Mucosa of gallbladder (tissue), 1 donor: ENCODE results near the gene NEURL1B. TPM values are rescaled to one million over a fixed set of nuclear protein-coding genes. Genes with fewer than 3 reads are reported as not detected.
"Not testable (repeated sequence)": the region's sequence is repeated elsewhere in the genome, so short reads cannot be mapped to it uniquely, and the experiment has no call there.

Experiments used
- DNase-seq: peaks from one replicate; pipeline ENCODE4 v3.0.0-alpha.2; 2020; ENCODE audit warnings: low spot score
- total RNA-seq: library from RNA; stranded (reverse); gene quantifications from one replicate; pipeline ENCODE4 v1.2.1, GENCODE V29; 2021
- donor health status: DM: no; HTN: no; CAD: no.

NEURL1B gene
- total RNA-seq, 1 donor from 2014 or later, result 27.9 TPM

DNA sequence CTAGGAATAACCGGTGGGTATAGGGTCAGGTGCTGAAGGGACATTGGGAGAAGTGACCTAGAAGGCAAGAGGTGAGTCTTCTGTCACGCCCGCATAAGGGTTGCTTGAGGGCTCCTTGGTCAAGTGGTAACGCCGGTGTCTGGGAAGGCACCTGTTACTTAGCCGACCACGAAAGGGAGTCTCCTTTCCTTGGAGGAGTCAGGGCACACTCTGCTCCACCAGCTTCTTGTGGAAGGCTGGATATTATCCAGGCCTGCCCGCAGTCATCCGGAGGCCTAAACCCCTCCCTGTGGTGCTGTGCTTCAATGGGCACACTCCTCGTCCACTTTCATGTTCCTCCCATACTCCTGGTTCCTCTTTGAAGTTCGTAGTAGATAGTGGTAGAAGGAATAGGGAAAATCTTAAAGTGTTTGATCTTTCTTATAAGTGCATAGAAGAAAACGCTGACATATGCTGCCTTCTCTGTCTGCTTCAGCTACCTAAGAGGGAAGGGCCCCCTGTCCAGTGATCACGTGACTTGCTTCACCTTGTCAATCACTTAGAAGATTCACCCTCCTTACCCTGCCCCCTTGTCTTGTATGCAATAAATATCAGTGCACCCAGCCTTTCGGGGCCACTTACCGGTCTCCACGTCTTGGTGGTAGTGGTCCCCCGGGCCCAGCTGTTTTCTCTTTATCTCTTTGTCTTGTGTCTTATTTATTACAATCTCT is 16.6 kb downstream of the NEURL1B start:
- not testable (repeated sequence) for DNase-seq

DNA sequence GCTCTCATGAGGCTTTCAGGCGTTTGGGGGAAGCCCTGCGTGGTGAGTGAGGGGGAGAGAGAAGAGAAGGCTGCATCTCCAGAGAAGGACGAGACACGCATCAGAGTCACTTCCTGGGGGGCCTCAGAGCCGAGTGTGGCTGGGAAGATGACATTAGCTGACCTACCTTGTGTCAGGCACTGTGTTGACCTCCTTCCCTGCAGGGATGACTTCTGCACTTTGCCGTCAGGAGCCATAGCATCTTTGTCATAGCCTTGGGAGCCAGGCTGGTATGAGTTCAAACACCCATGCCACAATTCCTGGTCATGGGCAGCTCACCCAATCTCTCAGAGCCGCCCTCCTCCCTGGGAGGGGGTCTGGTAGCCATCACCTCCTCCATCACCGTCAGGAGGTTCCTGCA is 17.3 kb downstream of the NEURL1B start:
- no peak for DNase-seq

DNA sequence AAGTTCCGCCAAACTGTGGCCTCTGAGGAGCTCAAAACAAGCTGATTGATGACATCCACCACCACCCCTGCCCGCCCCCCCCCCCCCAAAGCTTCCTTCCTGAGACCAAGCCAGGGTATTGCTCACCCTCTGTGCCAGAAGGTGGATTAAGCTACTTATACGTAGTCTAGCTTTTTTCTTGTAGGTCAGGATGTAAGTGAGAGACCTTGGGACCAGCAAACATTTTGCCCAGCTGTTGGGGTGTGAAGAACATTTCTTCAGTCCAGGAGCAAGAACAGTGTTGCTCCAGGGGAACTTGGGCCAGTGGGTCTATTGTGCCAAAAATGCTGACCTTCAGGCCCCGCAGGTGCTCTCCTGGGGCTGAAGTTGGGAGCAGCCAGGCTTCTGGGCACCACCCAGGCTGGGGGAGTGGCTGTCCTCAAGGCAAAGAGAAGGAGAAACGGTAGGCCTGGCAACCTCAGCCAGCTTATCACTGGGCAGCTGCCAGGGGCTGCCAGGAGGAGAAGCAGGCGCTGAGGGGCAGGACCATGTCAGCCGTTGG is 18.0 kb downstream of the NEURL1B start:
- DNase-seq, result peak; percentile 69

DNA sequence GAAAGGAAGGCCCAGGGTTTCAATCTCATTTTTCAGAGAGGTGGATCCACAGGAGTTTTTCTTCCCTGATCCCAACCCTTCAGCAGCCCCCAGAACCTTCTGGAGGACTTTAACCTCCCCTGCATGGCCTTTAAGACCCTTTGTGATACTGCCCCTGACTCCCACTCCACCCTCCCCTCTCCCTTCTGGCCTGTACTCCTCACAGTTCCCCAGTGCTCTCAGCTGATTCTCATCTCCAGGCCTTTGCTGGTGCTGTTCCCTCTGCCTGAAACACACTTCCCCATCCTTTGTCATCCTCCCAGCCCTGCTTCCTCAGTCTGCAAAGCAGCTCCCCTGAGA is 18.5 kb downstream of the NEURL1B start:
- DNase-seq, result no peak

- DNase-seq, result peak; percentile 90
Observed at GRCh38 chr5:172659909-172660628, 19.0 kb downstream of the NEURL1B start.

DNA sequence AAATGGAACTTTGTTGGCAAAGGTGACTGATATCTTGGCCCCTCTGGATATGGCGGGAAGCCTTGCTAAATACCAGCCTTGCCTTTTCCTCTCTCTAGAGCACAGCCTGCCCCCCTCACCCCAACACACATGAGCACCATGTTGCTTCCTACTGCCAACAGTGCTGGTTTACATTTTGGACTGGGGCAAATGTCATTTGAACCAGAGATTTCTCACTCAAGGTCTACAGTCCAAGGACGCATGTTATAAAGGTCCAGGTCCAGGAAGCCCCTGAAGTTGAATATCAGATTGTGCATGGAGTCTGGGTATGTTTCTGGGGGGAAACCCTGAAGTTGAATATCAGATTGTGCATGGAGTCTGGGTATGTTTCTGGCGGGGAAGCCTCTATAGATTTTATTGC is 19.9 kb downstream of the NEURL1B start:
- no peak for DNase-seq

GRCh38 chr5:172661526-172661925 is 20.5 kb downstream of the NEURL1B start:
- DNase-seq, result no peak

- no peak for DNase-seq
Observed at GRCh38 chr5:172662596-172662995, 21.5 kb downstream of the NEURL1B start.

DNA sequence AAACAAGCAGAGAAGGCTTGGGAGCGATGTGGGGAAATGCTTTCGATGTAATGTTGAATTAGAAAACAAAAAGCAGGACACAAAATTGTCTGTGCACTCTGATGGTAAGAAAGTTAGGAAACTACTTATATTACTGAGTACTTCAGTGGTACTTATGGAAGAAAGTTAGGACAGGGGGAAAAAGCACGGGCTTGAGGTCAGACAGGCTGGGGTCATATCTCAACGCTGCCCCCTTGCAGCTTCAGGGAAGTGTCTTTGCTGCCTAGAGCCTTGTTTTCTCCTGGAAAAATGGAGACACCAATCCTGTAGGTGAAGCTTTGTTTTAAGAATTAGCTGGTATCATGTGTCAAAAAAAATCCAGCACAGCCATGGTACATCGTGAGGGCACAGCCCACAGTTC is 23.0 kb downstream of the NEURL1B start:
- no peak for DNase-seq

DNA sequence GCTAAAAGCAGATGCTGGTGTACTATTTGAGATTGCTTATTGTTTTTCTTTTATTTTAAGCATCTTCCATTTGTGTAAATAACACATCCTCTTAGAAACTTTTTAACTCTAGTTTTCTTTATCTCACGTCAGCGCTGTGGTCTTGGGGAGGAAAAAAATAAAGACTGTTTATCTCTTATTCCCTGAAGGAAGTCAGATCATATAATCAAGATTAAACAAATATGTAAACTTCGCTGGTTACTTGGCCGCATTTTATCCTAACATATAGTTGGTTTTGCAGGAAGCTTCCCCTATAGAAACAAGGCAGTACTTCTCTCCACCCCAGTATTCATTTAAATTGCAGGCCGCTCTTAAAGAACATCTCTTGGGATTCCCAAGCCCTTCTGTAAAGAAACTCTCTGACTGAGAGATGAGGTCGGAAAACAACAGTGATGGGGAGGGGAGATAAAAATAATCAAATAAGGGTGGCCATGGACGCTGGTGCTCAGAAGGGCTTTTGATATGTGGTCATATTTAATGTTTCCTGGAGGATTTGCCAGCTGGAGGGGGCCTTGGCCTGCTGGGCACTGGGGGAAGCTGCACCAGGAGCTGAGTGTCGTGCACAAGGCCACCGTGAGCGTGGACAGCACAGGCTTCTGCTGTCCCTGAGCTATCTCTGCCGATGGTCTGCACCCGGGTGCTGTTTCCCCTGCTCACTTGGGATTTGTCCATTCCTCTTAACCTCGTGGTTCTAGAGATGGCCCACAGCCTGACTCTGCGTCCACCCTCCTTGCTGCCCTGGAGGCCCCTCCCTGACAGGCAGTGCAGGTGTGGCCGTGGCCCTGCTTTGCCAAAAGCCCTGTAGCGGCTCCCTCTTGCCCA is 23.8 kb downstream of the NEURL1B start:
- no peak for DNase-seq

GRCh38 chr5:172666251-172666650 is 25.2 kb downstream of the NEURL1B start:
- DNase-seq, result no peak

GRCh38 chr5:172667786-172668593 is 26.9 kb downstream of the NEURL1B start:
- DNase-seq, result no peak

DNA sequence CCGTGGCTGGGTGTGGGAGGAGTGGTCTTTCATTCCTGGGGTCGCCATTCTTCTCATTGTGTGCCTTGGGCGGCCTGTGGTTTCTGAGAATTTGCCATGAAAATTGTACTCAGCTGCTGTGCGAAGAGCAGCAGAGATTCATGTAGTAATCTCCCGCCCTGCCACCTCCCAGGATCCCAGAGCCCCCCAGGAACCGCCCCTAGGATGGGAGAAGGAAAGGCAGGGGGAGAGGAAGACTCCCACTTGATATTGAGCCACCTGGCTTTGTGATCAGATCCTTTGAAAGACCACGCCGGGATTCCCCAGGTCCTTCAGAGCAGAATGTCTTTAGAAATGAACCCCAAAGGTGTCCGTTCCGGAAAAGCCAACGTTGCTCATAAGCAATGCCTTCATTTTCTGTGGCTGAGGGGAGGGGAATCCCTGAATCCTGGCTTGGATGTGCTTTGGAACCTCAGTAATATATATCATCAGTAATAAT is 27.6 kb downstream of the NEURL1B start:
- DNase-seq, result no peak

- DNase-seq, result no peak
Observed at GRCh38 chr5:172669386-172670004, 28.4 kb downstream of the NEURL1B start.

DNA sequence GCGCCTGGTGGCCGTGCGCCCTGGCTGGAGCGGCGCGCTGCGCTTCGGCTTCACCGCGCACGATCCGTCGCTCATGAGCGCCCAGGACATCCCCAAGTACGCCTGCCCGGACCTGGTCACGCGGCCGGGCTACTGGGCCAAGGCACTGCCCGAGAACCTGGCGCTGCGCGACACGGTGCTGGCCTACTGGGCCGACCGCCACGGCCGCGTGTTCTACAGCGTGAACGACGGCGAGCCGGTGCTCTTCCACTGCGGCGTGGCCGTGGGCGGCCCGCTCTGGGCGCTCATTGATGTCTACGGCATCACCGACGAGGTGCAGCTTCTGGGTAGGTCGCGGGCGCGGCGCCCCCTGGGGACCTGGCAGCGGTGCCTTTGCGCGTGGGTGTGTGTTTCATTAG is 28.9 kb downstream of the NEURL1B start:
- DNase-seq, result no peak

DNA sequence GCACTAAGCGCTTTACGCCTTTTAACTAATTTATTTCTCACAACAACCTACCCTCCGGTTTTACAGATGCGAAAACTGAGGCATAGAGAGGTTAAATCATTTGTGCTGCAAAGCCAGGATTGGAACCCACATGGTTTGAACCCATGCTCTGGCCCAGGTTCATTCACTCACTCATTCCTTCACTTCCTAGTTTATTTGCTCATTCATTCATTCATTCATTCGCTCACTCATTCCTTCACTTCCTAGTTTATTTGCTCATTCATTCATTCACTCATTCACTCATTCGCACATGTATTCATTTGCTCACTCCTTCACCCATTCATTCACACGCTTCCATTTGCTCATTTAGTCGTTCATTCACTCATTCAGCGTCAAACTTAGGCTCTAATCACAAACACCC is 29.4 kb downstream of the NEURL1B start:
- DNase-seq, result no peak

DNA sequence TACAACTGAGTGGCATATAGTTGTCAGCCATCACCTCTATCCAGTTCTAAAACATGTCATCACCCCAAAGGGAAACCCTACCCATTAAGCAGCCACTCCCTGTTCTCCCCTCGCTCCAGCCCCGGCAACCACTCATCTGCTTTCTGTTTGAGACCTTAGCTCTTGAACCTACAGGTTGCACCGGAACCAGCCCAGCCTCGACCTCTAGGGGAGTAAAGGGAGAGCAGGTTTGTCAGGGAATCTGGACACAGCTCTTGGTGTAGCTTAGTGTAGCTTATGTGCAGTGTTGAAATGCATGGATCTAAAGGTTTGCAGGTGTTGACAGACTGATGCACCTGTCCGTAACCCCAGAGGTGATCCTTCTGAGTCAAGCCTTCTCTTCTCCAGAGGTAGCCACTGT is 30.0 kb downstream of the NEURL1B start:
- DNase-seq, result no peak

DNA sequence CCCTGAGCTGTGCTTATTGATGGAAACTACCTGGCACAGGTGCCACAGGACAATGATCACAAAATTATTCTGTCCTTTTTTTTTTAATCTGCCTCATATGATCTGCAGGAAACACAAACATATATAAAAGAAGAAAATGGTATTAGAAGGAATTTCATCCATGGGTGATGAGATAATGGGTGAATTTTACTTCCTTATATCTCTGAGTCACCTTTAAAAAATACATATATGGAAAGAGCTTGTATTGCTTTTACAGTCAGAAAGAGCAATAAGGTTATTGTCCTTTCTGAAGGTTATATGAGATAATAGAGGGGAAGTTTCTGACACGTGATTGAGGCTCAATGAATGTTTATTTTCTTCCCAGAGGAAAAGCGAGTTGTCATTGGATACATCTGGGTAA is 31.6 kb downstream of the NEURL1B start:
- no peak for DNase-seq

DNA sequence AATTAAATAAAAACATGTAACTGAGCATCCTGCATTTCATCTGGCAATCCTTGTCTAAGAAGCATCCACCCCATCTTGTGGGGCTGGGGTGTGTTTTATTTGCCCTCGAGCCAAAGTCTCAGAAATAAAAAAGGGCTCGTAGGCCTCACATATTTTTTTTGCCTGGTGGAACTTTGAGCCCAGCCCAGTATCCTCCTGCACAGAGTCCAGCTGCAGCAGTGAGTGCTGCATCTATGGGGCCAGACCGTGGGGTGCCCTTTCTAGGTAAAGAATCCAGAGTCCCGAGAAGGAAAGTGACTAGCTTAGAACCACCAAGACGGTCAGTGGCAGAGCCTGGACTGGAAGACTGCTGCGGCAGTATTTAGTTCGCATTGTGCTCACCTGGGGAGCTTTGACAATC is 33.1 kb downstream of the NEURL1B start:
- DNase-seq, result no peak

DNA sequence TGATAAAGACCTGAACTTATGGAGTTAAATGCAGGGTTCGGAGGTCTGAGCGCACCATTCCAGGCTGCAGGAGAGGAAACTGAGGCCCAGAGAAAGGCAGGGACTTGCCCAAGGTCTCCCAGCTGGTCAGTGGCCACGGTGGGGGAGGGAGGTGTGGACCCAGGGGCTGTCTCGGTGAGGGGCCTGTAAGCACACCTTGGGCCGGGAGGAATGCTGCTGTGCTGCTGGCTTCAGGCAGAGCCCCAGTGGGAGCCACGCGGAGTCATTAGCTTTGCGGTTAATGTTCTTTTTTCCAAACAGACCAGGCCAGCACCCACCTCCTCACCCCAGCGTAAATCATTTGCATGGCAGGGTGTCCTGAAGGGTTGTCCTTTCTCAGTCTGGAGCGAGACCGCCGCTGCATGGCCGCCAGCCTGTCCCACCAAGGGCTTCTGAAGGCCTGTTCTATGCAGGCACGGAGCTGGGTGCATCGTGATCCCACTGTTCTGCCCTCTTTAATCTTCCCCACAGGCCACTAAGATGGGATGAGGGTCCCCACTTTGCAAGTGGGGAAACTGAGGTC is 35.9 kb downstream of the NEURL1B start:
- DNase-seq, result no peak
